ENCODE measurements around the gene HOXC11. TPM values are rescaled to one million over a fixed set of nuclear protein-coding genes. Genes with fewer than 3 reads are reported as not detected.

The HOXC11 gene
- total and polyA plus RNA-seq, 10 of the 15 experiments (the other 5 are each of a cell fraction or from before 2014, with no cell fraction given): not detected

- BruUV-seq (replicated peaks): no TSS peak
- H3K4me1 ChIP-seq (ENCODE audit: control insufficient read depth, insufficient read depth, low read length): no peaks in the 10 kb centered on the region
- no peaks in the 10 kb centered on the region for H3K36me3 ChIP-seq (ENCODE audit: control insufficient read depth in 2 of 2, insufficient read depth in 2 of 2, low read length in 1 of 2)
- ChIA-PET SMC1A (ENCODE audit: uncharacterized antibody, unreplicated experiment) (no interaction called here), POLR2A (no interaction called here), CTCF (no interaction called here), RAD21 (ENCODE audit: unreplicated experiment) (no interaction called here)
- DNase-seq (ENCODE audit: low read depth, low spot score) (no peak), ATAC-seq (no peak), FAIRE-seq (no peak)
- WGBS (ENCODE audit: insufficient coverage, insufficient replicate concordance, low lambda C conversion rate, missing lambda C conversion rate): 0% methylated on average over 2 of the region's 2 CpGs
- intact Hi-C loops (cut with micrococcal nuclease; ENCODE audit: unreplicated experiment) (no loop called here), in situ Hi-C loops (cut with MboI) (no loop called here)
- peaks cover 9 to 25% of the 10 kb centered on the region in 2 experiments; a peak in 3 of 4 replicates for H3K27me3 ChIP-seq (replicated peaks in 1 of 2; ENCODE audit: control insufficient read depth in 2 of 2, insufficient read depth in 2 of 2, low read length in 1 of 2)
- H3K4me3 ChIP-seq: no peak overlapping the region
- no peak for TF ChIP-seq POU2F2 (IDR thresholded peaks at IDR 0.05; ENCODE audit: borderline replicate concordance, low read depth, low read length)
- TF ChIP-seq LARP7 (IDR thresholded peaks at IDR 0.05): no peak
- no peak overlapping the region for H3K9ac ChIP-seq (ENCODE audit: control insufficient read depth, insufficient read depth, low read length)
- no peaks in the 10 kb centered on the region for H3K79me2 ChIP-seq (ENCODE audit: control insufficient read depth, insufficient read depth, low read length)
- no peak overlapping the region for H3K4me2 ChIP-seq (ENCODE audit: control insufficient read depth, insufficient read depth)
- no peak overlapping the region for H2AFZ ChIP-seq (ENCODE audit: control insufficient read depth, low read depth, low read length)
- H4K20me1 ChIP-seq (ENCODE audit: control insufficient read depth, insufficient read depth): no peaks in the 10 kb centered on the region
- no peak overlapping the region for H3K27ac ChIP-seq (ENCODE audit: control insufficient read depth, insufficient read depth)
- no peaks in the 10 kb centered on the region for H3K9me3 ChIP-seq (replicated peaks; ENCODE audit: control insufficient read depth, insufficient read depth, low read length)
Measured at GRCh38 chr12:53924521-53925405, 48.2 kb upstream of the HOXC11 start.

- Histone ChIP-seq H3K79me2 (ENCODE audit: control insufficient read depth, insufficient read depth, low read length) (no peaks in the 10 kb centered on the region), H4K20me1 (ENCODE audit: control insufficient read depth, insufficient read depth) (no peaks in the 10 kb centered on the region), H3K9ac (ENCODE audit: control insufficient read depth, insufficient read depth, low read length) (no peak overlapping the region), H3K27me3 (replicated peaks in 1 of 2; ENCODE audit: control insufficient read depth in 2 of 2, insufficient read depth in 2 of 2, low read length in 1 of 2) (peaks cover 13 to 34% of the 10 kb centered on the region in 2 experiments), H3K9me3 (replicated peaks; ENCODE audit: control insufficient read depth, insufficient read depth, low read length) (no peaks in the 10 kb centered on the region), H3K27ac (ENCODE audit: control insufficient read depth, insufficient read depth) (no peak overlapping the region), H3K4me1 (ENCODE audit: control insufficient read depth, insufficient read depth, low read length) (no peaks in the 10 kb centered on the region), H3K4me2 (ENCODE audit: control insufficient read depth, insufficient read depth) (no peak overlapping the region), H2AFZ (ENCODE audit: control insufficient read depth, low read depth, low read length) (no peak overlapping the region), H3K4me3 (no peak overlapping the region), H3K36me3 (ENCODE audit: control insufficient read depth in 2 of 2, insufficient read depth in 2 of 2, low read length in 1 of 2) (no peaks in the 10 kb centered on the region)
- DNase-seq (ENCODE audit: low read depth, low spot score): no peak
- no TSS peak for BruUV-seq (replicated peaks)
- POLR2A ChIA-PET: no interaction called here
- in situ Hi-C loops (cut with MboI): no loop called here
- ATAC-seq: no peak
- 39% methylated on average over 24 of the region's 45 CpGs for WGBS (ENCODE audit: insufficient coverage, insufficient replicate concordance, low lambda C conversion rate, missing lambda C conversion rate)
- intact Hi-C loops (cut with micrococcal nuclease; ENCODE audit: unreplicated experiment): no loop called here
- TF ChIP-seq EZH2 (IDR thresholded peaks at IDR 0.05; ENCODE audit: borderline replicate concordance, control insufficient read depth, low read depth, low read length): peak; percentile 92; the same call in 1 of the 2 replicates
- TF ChIP-seq STAT1 (conservative IDR thresholded peaks at IDR 0.05): no peak
- CTCF ChIA-PET: interaction anchor here (0.6 kb wide), 1 partner anchor 1349 kb away, joined by 3 read pairs; no protein-coding TSS in a partner anchor
- SMC1A ChIA-PET (ENCODE audit: uncharacterized antibody, unreplicated experiment): interaction anchor here (1.2 kb wide), 1 partner anchor 135 kb away, joined by 3 read pairs; no protein-coding TSS in a partner anchor
- no peak for FAIRE-seq
- RAD21 ChIA-PET (ENCODE audit: unreplicated experiment): no interaction called here
Measured at GRCh38 chr12:53927220-53928029, 45.5 kb upstream of the HOXC11 start.

Data from GM12878 (cell line).